Hypothalamus (tissue), 51 donors: Measurements from ENCODE around the gene DSCAM.

Experiments used
- DNase-seq, 51 donors: peaks; one replicate each; lab custom pipeline; 2025; lab: John Stamatoyannopoulos, UW

DSCAM gene

GRCh38 chr21:40714536-40714935 is 132.4 kb downstream of the DSCAM start:
- no peak for DNase-seq

GRCh38 chr21:40707656-40708244 is 139.2 kb downstream of the DSCAM start:
- DNase-seq, result no peak

- peak in 1 of 51 donors; percentile 13 for DNase-seq
Observed at GRCh38 chr21:40706806-40707655, 139.9 kb downstream of the DSCAM start.

GRCh38 chr21:40706176-40706575 is 140.8 kb downstream of the DSCAM start:
- no peak for DNase-seq

- DNase-seq, result no peak
Observed at GRCh38 chr21:40704141-40704540, 142.8 kb downstream of the DSCAM start.

- no peak for DNase-seq
Observed at GRCh38 chr21:40699366-40699765, 147.6 kb downstream of the DSCAM start.

GRCh38 chr21:40696246-40696645 is 150.7 kb downstream of the DSCAM start:
- DNase-seq, result no peak

- DNase-seq, result no peak
Observed at GRCh38 chr21:40689840-40690360, 157.1 kb downstream of the DSCAM start.

GRCh38 chr21:40689217-40689616 is 157.7 kb downstream of the DSCAM start:
- DNase-seq, result no peak

GRCh38 chr21:40688106-40688864 is 158.7 kb downstream of the DSCAM start:
- DNase-seq, result no peak

GRCh38 chr21:40687625-40688024 is 159.3 kb downstream of the DSCAM start:
- DNase-seq, result no peak

GRCh38 chr21:40686526-40686925 is 160.4 kb downstream of the DSCAM start:
- no peak for DNase-seq

GRCh38 chr21:40685141-40685540 is 161.8 kb downstream of the DSCAM start:
- peak in 1 of 51 donors; percentile 10 for DNase-seq

- DNase-seq, result no peak
Observed at GRCh38 chr21:40684726-40685125, 162.2 kb downstream of the DSCAM start.

GRCh38 chr21:40683349-40683748 is 163.6 kb downstream of the DSCAM start:
- no peak for DNase-seq

- DNase-seq, result peak in 34 of 51 donors; percentile 1 to 81 (median 30)
Observed at GRCh38 chr21:40681164-40681859, 165.6 kb downstream of the DSCAM start.

GRCh38 chr21:40680311-40680710 is 166.6 kb downstream of the DSCAM start:
- no peak for DNase-seq

- peak in 2 of 51 donors; percentile 19 to 52 for DNase-seq
Observed at GRCh38 chr21:40678681-40679284, 168.2 kb downstream of the DSCAM start.

- no peak for DNase-seq
Observed at GRCh38 chr21:40675017-40675416, 171.9 kb downstream of the DSCAM start.

GRCh38 chr21:40672602-40673001 is 174.4 kb downstream of the DSCAM start:
- no peak for DNase-seq
